Astrocyte (in vitro differentiated cells and primary cell): Measurements from ENCODE around the gene OTUD3. TPM values are rescaled to one million over a fixed set of nuclear protein-coding genes. Genes with fewer than 3 reads are reported as not detected.
"Not testable (repeated sequence)": the region's sequence is repeated elsewhere in the genome, so short reads cannot be mapped to it uniquely, and the experiment has no call there.

Experiments
- DNase-seq: peaks from one replicate; pipeline ENCODE4 v3.0.0-alpha.2; 2010; ENCODE audit warnings: low read depth
- FAIRE-seq: peaks from 2 replicates; lab custom pipeline; 2011; peaks lifted over from hg19 to GRCh38; lab: Jason Lieb, UNC
- H2AFZ ChIP-seq: 2 replicates; pipeline ENCODE4 v1.6.0; 2012; ENCODE audit warnings: low read depth, low read length, inconsistent platforms
- H3K27ac ChIP-seq: 2 replicates; pipeline ENCODE4 v1.5.1; 2011; ENCODE audit warnings: low read depth, low read length, inconsistent platforms
- H3K27me3 ChIP-seq: 2 replicates; pipeline ENCODE4 v1.6.0; 2011; ENCODE audit warnings: low read length, inconsistent platforms; ENCODE audit not compliant: insufficient read depth
- H3K36me3 ChIP-seq: 2 replicates; pipeline ENCODE4 v1.5.1; 2011; ENCODE audit warnings: low read length, inconsistent platforms; ENCODE audit not compliant: insufficient read depth
- H3K4me1 ChIP-seq: 2 replicates; pipeline ENCODE4 v1.5.1; 2011; ENCODE audit warnings: low read length, inconsistent platforms; ENCODE audit not compliant: insufficient read depth
- H3K4me2 ChIP-seq: 2 replicates; pipeline ENCODE4 v1.6.0; 2012; ENCODE audit warnings: low read length, inconsistent platforms
- H3K4me3 ChIP-seq: 2 replicates; pipeline ENCODE4 v1.5.1; 2011; ENCODE audit warnings: low read depth, mild to moderate bottlenecking, low read length, inconsistent platforms; ENCODE audit not compliant: insufficient read depth
- H3K79me2 ChIP-seq: 2 replicates; pipeline ENCODE4 v1.6.0; 2012; ENCODE audit warnings: mild to moderate bottlenecking, low read length, inconsistent platforms; ENCODE audit not compliant: insufficient read depth
- H3K9ac ChIP-seq: 2 replicates; pipeline ENCODE4 v1.6.0; 2012; ENCODE audit warnings: mild to moderate bottlenecking, low read length, inconsistent platforms
- H3K9me3 ChIP-seq: 2 replicates; pipeline ENCODE4 v1.5.1; 2012; ENCODE audit warnings: low read depth, mild to moderate bottlenecking, low read length, inconsistent platforms; ENCODE audit not compliant: insufficient read depth
- H4K20me1 ChIP-seq: 2 replicates; pipeline ENCODE4 v1.6.0; 2012; ENCODE audit warnings: low read length, inconsistent platforms; ENCODE audit not compliant: insufficient read depth
- H3K27ac Mint-ChIP-seq: one replicate; pipeline ENCODE4 v1.8.0; 2021; ENCODE audit warnings: mild to moderate bottlenecking, mixed read lengths; ENCODE audit not compliant: unreplicated experiment
- H3K27me3 Mint-ChIP-seq: one replicate; pipeline ENCODE4 v1.8.0; 2021; ENCODE audit warnings: low read depth, mixed read lengths; ENCODE audit not compliant: unreplicated experiment
- H3K36me3 Mint-ChIP-seq: one replicate; pipeline ENCODE4 v1.8.0; 2021; ENCODE audit warnings: low read depth, mixed read lengths; ENCODE audit not compliant: unreplicated experiment
- H3K4me1 Mint-ChIP-seq: one replicate; pipeline ENCODE4 v1.8.0; 2021; ENCODE audit warnings: low read depth, mixed read lengths; ENCODE audit not compliant: unreplicated experiment
- H3K4me3 Mint-ChIP-seq: one replicate; pipeline ENCODE4 v1.8.0; 2021; ENCODE audit warnings: mild to moderate bottlenecking, moderate library complexity, mixed read lengths; ENCODE audit not compliant: unreplicated experiment
- H3K9me3 Mint-ChIP-seq: one replicate; pipeline ENCODE4 v1.8.0; 2021; ENCODE audit warnings: mild to moderate bottlenecking, mixed read lengths; ENCODE audit not compliant: unreplicated experiment
- EZH2 ChIP-seq: IDR thresholded peaks from 2 replicates; pipeline ENCODE4 v1.6.1; 2012; ENCODE audit warnings: mild to moderate bottlenecking, low read length, inconsistent platforms; ENCODE audit not compliant: insufficient read depth
- total RNA-seq: library from RNA; stranded (reverse); gene quantifications from 2 replicates; pipeline ENCODE4 v1.2.1, GENCODE V29; 2021
- TF ChIP-seq, protein P1 (sequence below): IDR thresholded peaks from 2 replicates; pipeline ENCODE4 v1.5.1; 2011; ENCODE audit warnings: low read depth, mild to moderate bottlenecking, inconsistent platforms, low read length, moderate library complexity; ENCODE audit not compliant: insufficient read depth

The OTUD3 gene
- total RNA-seq, 1 donor from 2014 or later, result 10.6 TPM

DNA sequence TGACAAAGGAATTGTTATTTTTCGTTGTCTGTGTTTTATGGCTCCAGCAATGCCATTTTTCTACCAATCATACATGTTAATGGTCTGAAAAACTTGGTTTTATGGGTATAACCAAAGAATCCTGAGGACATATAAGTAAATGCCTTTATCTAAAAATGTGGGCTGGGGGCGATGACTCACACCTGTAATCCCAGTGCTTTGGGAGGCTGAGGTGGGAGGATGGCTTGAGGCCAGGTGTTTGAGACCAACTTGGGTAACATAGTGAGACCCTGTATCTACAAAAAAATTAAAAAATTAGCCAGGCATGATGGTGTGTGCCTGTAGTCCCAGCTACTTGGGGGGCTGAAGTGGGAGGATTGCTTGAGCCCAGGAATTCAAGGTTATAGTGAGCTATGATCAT is 12.7 kb upstream of the OTUD3 start:
- not testable (repeated sequence) for H3K36me3 ChIP-seq, H3K4me1 Mint-ChIP-seq, H3K4me3 Mint-ChIP-seq, H3K9me3 Mint-ChIP-seq, H3K27ac ChIP-seq, DNase-seq, H3K27me3 Mint-ChIP-seq, H3K27me3 ChIP-seq, H2AFZ ChIP-seq, H3K9ac ChIP-seq, H4K20me1 ChIP-seq, H3K9me3 ChIP-seq, H3K27ac Mint-ChIP-seq, H3K4me2 ChIP-seq, H3K79me2 ChIP-seq, H3K36me3 Mint-ChIP-seq, H3K4me3 ChIP-seq, FAIRE-seq
- H3K4me1 ChIP-seq, result peaks cover 10% of the 10 kb centered on the region

DNA sequence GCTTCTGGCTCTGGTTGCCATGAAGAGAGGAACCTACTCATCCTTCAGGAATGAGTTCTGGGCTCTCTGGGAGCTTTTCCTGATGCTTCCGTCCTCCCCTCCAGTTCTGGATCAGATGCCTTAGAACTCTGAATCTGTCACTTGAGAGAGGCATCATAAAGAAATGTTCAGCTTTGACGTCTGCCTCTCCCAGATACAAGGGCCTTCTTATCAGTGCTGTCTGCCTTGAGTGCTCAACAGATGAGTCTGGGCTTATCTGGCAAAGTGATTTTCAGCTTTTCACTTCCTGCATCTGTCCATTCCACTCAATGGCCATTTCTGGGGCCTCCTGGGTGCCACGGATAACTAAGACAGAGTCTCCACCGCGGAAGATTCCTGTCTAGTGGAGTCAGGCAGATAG is 12.3 kb upstream of the OTUD3 start:
- Histone ChIP-seq H4K20me1 (no peaks in the 10 kb centered on the region), H2AFZ (no peak overlapping the region), H3K4me3 (no peak overlapping the region), H3K27ac (no peak overlapping the region), H3K36me3 (no peaks in the 10 kb centered on the region), H3K27me3 (no peaks in the 10 kb centered on the region), H3K9me3 (no peaks in the 10 kb centered on the region), H3K79me2 (no peaks in the 10 kb centered on the region), H3K9ac (no peak overlapping the region), H3K4me1 (peaks cover 10% of the 10 kb centered on the region), H3K4me2 (peak overlapping the region; percentile 2)
- H3K36me3 Mint-ChIP-seq, result no peaks in the 10 kb centered on the region
- FAIRE-seq, result peak; percentile 54
- DNase-seq, result peak; percentile 56
- TF ChIP-seq, protein P1, sequence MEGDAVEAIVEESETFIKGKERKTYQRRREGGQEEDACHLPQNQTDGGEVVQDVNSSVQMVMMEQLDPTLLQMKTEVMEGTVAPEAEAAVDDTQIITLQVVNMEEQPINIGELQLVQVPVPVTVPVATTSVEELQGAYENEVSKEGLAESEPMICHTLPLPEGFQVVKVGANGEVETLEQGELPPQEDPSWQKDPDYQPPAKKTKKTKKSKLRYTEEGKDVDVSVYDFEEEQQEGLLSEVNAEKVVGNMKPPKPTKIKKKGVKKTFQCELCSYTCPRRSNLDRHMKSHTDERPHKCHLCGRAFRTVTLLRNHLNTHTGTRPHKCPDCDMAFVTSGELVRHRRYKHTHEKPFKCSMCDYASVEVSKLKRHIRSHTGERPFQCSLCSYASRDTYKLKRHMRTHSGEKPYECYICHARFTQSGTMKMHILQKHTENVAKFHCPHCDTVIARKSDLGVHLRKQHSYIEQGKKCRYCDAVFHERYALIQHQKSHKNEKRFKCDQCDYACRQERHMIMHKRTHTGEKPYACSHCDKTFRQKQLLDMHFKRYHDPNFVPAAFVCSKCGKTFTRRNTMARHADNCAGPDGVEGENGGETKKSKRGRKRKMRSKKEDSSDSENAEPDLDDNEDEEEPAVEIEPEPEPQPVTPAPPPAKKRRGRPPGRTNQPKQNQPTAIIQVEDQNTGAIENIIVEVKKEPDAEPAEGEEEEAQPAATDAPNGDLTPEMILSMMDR, result no peak
- no peak for TF ChIP-seq EZH2
- H3K4me3 Mint-ChIP-seq, result no peak overlapping the region
- peak overlapping the region; percentile 18 for H3K27ac Mint-ChIP-seq
- peaks cover 3% of the 10 kb centered on the region for H3K4me1 Mint-ChIP-seq
- H3K9me3 Mint-ChIP-seq, result peaks cover 4% of the 10 kb centered on the region
- peaks cover 4% of the 10 kb centered on the region for H3K27me3 Mint-ChIP-seq

DNA sequence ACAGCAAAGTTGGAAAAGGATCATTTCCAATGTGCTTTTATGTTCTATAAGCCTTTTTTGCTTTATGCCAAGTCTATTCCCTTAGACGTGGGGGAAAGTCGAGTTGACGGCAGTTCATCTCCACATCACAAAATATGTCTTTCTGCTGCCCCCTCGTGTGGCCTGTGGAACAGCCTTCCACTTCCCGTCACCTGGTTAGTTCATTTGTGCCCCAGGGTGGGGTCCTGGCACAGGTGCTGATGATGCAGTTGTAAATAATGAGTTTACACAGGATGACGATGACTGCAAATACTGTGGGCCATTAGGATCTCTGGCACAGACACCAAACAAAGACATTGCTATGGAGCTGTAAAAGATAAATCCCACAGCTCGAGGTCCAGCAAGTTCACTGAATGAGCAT is 10.0 kb upstream of the OTUD3 start:
- no peak for FAIRE-seq

More for the DNA sequence above, 10.0 kb upstream of the OTUD3 start:
- Histone ChIP-seq H4K20me1 (no peaks in the 10 kb centered on the region), H3K27ac (no peak overlapping the region), H3K9me3 (no peaks in the 10 kb centered on the region), H3K9ac (no peak overlapping the region), H3K36me3 (no peaks in the 10 kb centered on the region), H3K27me3 (peaks cover 2% of the 10 kb centered on the region), H2AFZ (no peak overlapping the region), H3K4me1 (peaks cover 10% of the 10 kb centered on the region), H3K4me3 (no peak overlapping the region), H3K4me2 (no peak overlapping the region), H3K79me2 (no peaks in the 10 kb centered on the region)
- DNase-seq, result no peak
- Mint-ChIP-seq H3K9me3 (peaks cover 2% of the 10 kb centered on the region), H3K4me3 (no peak overlapping the region), H3K27ac (no peak overlapping the region), H3K36me3 (no peaks in the 10 kb centered on the region), H3K4me1 (peaks cover 3% of the 10 kb centered on the region), H3K27me3 (peaks cover 4% of the 10 kb centered on the region)
- TF ChIP-seq, protein P1, result no peak
- no peak for TF ChIP-seq EZH2
